GM18519 (cell line): ENCODE data around the gene SNF8.

Experiments
- ATAC-seq: cut with Tn5 transposase; IDR thresholded peaks from one replicate; pipeline ENCODE4 v1.9.1; 2021; ENCODE audit warnings: mild to moderate bottlenecking, moderate library complexity; ENCODE audit not compliant: unreplicated experiment, low FRiP score

Gene SNF8

GRCh38 chr17:48930435-48930873 is 14.2 kb downstream of the SNF8 start:
- ATAC-seq = no peak

DNA sequence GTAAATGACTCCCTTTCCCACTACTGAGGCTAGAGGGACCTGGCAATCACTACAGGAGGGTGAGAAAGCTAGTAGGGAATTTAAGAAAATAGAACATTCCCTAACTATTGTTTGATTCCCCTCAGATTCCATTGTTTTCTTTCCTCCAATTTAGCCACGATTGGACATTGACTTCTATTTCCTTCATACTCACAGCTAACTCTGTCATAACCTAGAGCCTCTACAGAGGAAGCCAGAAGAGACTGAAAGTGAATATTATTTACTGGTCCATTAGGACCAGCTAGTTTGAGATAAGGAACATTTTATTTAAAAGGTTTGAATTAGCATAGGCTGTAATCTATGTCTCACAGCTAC is 14.9 kb downstream of the SNF8 start:
- ATAC-seq = no peak

DNA sequence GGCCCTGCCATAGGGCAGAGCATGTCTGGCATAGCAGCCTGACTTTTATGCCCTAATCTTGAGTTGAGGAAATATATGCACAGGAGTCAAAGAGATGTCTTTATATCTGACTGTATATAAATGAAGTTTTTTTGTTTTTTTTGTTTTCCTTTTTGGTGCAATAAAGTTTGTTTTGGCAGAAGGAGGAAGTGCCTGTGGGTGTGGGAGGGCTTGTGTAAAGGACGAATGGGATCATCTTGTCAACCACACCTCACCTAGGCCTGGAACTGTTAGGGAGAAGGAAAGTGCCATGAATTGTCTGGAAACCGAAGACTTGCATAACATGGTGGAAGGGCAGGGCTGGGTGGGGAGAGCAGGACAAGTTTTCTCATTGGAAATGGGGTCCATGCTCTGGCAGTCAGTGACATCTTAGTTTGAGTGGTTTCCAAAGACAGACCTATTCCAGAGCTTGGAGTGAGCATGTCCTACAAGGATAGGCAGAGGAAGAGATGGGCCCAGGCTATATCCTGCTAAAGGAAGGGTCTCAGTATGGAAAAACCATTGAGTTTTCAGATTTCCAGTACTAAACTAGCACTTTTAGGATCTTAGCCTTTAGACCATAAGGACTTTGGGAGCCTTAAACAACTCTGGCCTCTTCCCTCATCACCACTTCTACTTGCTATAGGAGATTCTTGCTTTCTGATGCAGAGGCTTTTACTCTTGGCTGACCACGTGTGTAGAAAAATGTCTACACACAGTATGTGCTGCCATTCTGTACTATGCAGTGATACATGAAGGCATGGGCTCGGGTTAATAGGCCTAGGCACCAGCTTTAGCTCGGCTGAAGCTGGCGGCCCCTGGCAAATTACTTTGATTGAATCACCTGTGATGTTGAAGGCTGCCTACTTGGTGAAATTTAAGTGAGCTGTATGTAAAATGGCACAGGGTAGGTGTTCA is 15.5 kb downstream of the SNF8 start:
- ATAC-seq = no peak

- ATAC-seq = no peak
These were observed 16.5 kb downstream of the SNF8 start for GRCh38 chr17:48927978-48928745.

GRCh38 chr17:48925991-48926342 is 18.7 kb downstream of the SNF8 start:
- no peak for ATAC-seq

- no peak for ATAC-seq
These were observed 19.2 kb downstream of the SNF8 start for GRCh38 chr17:48925251-48925990.

DNA sequence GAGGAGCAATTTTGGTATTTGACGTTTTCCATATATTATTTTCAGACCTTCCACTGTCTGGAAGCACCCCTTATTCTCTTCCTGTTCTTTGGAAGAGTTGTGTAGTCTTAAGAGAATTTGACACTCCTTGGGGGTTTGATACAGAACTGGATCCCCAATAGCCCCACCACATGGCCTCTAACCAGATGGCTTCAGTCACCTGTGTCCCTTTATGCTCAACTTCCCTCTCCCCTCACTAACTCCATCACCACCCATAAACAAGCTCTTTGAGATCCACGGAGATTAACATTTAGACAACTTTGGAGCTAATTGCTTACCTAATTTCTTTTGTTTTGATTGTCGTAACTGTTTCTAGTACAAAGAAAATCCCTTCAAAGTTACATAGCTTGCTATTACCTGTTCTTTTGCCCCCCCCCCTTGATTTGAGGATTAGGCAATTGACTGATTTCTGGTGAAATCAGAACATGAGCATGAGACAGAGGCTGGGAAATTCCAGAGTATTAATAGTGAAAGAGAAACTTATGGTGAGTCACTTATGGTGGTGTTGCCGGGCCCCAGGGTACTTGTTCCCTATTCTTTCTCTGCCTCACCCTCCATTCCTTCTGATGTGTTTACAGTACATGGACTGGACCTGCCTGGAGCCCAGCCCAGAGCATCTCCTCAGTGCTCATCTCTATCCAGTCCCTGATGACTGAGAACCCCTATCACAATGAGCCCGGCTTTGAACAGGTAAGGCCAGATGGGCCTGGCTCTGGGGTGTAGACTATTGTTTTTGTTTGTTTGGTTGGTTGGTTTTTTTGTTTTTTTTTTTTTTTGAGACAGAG is 29.0 kb downstream of the SNF8 start:
- ATAC-seq = no peak

DNA sequence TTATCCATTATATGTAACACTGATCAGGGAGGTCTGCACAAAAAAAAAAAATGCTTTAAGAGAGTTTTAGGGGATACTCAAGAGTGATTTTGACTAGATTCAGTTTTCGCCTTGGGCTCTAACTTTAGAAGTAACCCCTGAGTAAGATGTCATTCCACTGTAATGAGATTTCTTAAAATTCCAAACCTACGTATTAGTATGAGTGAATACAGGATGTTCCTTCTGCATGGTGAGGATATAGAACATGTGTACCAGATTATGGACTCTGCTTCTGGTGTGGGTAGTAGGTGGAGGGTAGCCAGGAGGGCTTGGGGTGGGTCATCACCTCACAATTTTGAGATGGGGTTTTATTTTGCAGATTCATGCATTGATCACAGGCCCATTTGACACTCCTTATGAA is 32.2 kb downstream of the SNF8 start:
- ATAC-seq = no peak

GRCh38 chr17:48910370-48910769 is 34.3 kb downstream of the SNF8 start:
- no peak for ATAC-seq

DNA sequence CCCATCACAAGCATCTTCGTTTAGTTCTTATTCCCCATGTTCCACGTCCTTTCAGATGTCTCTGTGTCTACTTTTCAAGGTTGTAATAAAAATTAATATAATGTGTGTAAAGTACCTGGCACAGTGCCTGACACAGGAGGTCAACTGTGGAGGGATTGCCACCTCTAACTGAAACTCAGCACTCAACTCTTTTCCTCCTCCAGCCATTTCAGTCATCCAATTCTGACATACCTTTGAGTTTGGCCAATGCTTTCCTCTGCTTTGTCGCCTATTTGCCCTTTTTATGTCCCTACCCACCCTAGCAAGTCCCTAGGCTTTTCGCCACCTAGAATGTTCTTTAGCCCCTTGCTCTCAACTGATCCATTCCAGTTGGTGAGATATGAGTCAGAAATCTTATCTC is 34.9 kb downstream of the SNF8 start:
- ATAC-seq = no peak

DNA sequence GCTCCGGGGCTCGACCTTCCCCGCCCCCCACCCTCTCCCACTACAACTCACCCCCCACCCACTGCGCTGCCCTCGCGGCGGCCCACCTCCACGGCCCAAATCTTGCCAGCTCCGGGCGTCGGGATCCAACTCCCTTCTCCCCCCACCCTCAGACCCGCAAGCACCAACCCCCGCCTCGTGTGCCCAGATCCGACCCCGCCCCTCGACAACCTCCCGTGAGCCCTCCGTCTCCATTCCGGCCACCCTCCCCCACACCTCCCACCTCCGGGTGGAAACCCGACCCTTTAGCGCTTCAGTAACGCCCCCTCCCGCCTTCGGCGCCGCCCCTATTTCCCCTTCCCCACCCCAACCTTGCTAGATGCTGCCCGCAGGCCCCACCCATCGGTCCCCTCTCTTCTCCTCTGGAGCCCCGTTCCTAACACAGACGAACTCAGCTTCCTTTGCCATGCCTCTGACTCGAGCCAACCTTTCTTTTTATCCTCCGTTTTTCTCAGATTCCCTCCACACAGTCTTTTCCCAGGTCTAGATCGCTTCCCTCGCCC is 35.7 kb downstream of the SNF8 start:
- no peak for ATAC-seq

- ATAC-seq = peak; percentile 59
These were observed 36.4 kb downstream of the SNF8 start, which contains the start of gene UBE2Z for GRCh38 chr17:48908047-48908843. Gene UBE2Z (plus strand): TSS chr17:48908407. CDS start chr17:48908504, 97 bp downstream.

GRCh38 chr17:48907713-48908046 is 37.0 kb downstream of the SNF8 start:
- ATAC-seq = no peak

DNA sequence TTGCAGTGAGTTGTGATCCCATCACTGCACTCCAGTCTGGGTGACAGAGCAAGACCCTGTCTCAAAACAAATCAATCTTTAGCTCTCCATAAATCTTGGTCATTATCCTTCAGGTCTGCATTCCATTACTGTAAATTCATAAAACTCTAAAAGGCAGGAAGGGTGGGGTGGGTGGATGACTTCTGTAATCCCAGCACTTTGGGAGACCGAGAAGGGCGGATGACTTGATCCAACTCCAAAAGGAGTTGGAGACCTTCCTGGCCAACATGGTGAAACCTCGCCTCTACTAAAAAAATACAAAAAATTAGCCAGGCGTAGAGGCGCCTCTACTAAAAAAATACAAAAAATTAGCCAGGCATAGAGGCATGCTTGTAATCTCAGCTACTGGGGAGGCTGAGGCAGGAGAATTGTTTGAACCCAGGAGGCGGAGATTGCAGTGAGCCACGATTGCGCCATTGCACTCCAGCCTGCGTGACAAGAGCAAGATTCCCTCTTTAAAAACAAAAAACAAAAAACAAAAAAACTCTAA is 38.6 kb downstream of the SNF8 start:
- ATAC-seq = no peak

DNA sequence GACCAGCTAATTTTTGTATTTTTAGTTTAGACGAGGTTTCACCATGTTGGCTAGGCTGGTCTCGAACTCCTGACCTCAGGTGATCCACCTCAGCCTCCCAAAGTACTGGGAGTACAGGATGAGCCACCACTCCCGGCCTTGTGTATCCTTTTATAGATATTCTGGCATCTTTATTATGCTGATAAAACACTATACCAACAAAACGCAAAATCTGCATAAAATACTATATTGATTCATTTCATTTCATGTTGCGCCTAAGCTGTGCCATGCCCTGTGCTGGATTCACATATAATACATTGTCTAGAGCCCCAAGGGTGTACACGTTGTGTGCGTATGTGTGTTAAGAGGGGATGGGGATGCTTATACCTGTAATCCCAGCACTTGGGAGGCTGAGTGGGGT is 40.2 kb downstream of the SNF8 start:
- no peak for ATAC-seq

DNA sequence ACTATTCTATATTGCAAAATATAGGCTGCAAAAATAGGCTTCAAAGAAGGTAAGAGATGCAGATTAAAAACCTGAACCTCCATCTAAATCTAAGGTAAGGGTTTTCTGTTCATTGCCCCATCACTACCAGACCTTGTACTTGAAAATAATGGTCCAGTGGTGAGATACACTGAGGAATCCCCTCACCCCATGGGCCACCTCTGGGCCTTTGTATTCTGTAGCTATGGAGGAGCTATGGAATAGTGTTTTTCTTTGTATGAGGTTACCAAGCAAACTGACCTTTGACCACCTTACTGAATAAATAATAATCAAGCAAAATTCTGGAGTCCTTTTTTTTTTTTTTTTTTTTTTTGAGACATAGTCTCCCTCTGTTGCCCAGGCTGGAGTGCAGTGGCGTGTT is 41.2 kb downstream of the SNF8 start:
- ATAC-seq = no peak

- ATAC-seq = no peak
These were observed 43.4 kb downstream of the SNF8 start for GRCh38 chr17:48901241-48901640.

DNA sequence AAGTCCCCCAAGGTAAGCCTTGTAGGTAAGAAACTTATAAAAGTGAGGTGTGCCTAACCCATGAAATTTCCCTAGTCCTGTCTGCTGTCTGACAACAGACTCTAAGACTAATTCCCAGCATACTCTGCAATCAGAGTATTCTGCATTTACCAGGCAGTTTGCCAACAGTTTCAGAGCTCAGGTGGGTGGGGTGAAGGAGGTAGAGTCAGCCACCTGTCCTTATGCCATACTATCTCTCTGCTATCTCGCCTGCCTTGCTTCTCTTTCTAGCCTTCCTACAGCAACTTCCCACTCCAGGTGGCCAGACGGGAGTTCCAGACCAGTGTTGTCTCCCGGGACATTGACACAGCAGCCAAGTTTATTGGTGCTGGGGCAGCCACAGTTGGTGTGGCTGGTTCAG is 49.8 kb downstream of the SNF8 start:
- no peak for ATAC-seq
